Measurements from ENCODE around the gene USP50.
"Not testable (repeated sequence)": the region's sequence is repeated elsewhere in the genome, so short reads cannot be mapped to it uniquely, and the experiment has no call there.

USP50 gene

GRCh38 chr15:50546566-50546965, at the start of gene USP50:
USP50 (minus strand) TSS chr15:50546666; CDS start chr15:50546525, 141 bp downstream.
- DNase-seq (ENCODE audit: low read depth in 2 of 2): no peak

DNA sequence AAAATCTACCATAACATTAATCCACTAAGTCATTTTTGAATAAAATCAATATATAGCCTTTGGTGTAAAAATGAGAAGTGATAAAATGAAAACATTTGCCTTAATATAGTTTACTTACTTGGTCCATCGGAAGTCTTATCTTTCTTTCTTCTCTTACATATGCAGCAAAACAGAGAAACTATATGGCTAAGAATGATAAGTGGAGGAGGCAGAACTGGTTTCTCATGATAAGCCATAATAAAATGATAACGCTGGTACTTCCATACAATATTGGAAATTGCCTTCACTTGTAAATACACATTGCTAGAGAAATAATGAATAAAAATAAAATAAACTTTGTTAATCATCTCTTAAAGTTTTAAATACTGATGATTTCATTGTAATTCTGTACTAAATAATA, 47.8 kb upstream of the USP50 start:
- DNase-seq (ENCODE audit: low read depth in 2 of 2): no peak

- DNase-seq (ENCODE audit: low read depth in 2 of 2): no peak
Observed at GRCh38 chr15:50593761-50594160, 47.3 kb upstream of the USP50 start.

DNA sequence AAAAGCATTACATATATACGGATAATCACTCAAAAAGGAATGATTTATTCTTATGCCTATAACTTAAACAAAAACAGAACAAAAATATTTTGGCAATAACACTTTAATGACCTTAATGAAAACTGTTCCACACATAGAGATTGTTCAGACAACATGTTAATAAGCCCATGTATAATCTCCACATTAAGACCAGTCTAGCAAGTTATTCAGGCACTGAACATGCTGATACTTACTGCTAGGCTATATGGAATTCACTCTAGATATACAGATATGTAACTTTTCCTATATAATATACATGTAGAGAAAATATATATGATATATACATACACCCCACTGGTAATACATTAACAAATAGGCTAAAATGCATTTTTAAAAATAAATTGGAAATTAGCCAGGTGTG, 43.8 kb upstream of the USP50 start:
- no peak for DNase-seq (ENCODE audit: low read depth in 2 of 2)

DNA sequence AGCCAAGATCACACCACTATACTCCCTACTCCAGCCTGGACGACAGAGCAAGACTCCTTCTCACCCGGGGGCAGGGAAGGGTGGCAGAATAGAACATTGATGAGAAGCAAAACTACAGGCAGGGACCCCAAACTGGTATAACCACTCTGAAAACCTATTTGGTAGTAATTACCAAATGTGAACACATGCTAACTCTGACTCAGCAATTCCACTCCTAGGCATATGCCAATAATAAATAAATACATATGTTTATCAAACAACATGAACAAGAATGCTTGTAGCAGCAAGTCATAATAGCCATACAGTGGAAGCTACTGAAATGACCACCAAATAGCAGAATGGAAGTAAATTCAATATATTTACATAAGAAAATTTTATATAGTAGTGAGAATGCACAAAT, 31.0 kb upstream of the USP50 start:
- no peak for DNase-seq (ENCODE audit: low read depth in 2 of 2)

DNA sequence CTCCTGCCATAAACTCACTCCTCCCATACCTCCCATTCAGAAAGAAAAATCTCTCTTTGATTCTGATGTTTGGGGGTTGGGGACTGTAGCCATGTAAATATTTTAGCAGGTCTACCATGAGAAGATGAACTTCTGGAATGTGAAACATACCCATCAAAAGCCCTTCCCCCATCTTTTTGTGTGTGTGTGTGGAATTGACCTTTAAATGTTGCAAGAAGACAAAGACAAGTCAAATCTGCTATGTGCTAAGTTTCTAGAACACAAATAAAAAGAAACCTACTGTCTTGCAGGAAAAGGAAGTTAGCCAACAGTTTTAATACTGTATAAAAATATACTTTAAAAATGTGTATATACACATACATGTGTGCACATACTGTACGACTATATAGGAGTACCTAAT, 29.7 kb upstream of the USP50 start:
- no peak for DNase-seq (ENCODE audit: low read depth in 2 of 2)

GRCh38 chr15:50573842-50574241, 27.4 kb upstream of the USP50 start:
- DNase-seq (ENCODE audit: low read depth in 2 of 2): not testable (repeated sequence)

DNA sequence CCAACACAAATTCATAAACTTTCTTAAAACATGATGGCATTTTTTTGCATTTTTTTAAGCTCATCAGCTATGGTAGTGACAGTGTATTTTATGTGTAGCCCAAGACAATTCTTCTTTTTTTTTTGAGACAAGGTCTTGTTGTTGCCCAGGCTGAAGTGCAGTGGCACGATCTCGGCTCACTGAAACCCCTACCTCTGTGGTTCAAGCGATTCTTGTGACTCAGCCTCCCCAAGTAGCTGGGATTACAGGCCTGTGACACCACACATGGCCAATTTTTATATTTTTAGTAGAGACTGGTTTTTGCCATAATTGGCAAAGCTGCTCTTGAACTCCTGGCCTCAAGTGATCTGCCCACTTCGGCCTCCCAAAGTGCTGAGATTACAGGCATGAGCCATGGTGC, 17.3 kb upstream of the USP50 start:
- DNase-seq (ENCODE audit: low read depth in 2 of 2): no peak

DNA sequence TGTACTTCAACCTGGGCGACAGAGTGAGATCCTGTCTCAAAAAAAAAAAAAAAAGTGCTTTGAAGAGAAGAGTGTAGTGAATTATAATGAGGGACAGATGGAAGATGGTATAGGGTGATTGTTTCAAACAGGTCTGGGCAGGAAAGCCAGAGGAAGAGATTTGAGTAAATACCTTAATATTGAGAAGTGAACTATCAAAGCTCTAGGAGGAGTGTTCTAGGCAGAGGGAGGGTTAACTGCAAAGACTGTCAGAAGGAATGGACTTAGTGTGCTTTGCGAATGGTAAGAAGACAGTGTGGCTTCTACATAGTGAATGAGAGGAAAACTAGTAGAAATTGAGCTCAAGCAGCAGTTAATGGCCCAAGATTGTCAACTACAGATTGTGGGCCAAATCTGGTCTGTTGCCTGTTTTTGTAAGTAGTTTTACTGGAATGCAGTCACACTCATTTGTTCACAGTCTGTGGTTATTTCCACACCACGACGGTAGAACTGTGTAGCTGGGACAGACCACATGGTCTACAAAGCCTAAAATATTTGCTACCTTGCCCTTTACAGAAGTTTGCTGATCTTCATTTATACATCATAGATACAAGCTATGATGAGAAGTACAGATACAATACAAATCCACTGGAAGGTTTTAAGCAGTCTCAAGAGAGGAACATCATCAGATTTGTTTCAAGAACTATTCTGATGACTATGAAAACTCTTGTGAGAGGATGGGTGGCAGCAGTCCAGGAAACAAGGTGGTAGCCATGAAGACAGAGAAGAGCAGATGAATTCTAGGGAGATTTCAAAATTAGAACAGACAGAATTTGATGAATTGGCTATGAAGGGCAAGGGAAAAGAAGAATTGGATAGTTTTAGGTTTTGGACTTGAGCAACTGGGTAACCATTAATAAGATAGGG, 16.5 kb upstream of the USP50 start:
- DNase-seq (ENCODE audit: low read depth in 2 of 2): no peak

DNA sequence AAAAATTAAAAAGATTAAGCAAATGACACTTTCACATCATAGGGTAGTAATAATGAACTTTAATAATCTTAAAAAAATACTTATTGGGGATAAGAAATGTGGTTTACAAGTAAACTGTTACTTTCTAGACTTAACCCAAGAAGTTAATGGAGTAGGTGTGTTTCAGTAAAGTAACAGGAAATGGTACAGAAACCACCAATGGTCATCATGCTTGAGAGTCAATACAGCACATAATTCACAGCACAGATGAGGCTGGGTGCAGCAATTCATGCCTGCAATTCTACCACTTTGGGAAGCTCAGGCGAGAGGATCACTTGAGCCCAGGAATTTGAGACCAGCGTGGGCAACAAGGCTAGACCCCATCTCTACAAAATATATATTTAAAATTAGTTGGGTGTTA, 11.5 kb upstream of the USP50 start:
- no peak for DNase-seq (ENCODE audit: low read depth in 2 of 2)

DNA sequence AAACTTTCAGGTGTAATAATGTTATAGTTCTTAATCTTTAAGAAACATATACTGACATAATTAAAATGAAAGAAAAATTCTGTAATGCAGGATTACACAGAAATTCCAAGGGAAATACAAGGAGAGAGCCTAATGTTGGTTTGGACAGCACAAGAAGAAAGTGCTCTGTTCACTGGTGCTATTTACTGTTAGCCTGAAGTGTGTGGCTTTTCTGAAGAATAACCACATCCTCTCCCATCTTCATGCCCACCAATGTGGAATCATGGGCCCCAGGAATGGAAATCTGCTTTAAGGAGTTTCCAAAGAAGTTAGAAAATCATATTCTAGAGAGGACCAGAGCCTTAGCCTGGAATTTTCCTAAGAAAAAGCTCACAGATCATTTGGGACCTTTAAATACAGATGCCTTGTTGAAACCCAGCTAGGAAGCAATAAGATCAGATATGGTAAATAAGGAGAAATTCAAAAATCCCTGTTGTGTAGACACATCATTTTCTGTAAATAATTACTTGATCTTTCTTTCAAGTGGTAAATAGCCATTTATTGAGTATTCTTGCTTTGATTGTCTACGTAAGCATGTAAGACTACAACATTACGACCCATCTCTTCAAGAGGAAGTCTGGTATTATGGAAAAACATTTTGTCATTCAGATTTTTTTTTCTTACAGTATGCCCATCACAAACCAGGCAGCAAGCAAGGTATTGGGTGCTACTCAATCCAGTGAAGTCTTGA, 10.3 kb upstream of the USP50 start:
- DNase-seq (ENCODE audit: low read depth in 2 of 2): no peak

DNA sequence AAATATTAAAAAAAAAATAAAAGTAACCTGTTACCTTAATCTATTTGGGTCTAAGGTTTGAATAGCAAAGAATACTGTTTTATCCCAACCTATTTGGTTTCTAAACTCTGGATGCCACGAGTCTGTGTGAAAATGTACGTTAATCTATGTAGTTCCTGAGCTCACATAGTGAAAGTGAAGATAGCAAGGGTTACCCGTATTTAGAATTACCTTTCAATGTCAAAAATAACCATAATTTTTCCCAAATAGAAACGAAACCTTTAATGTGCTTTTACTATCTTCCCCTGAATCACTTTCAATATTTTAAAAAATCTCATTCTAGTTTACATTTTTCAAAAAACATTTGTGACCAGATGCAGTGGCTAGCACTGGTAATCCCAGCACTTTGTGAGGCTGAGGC, 5.8 kb upstream of the USP50 start:
- no peak for DNase-seq (ENCODE audit: low read depth in 2 of 2)

- DNase-seq (ENCODE audit: low read depth in 2 of 2): no peak
Observed at GRCh38 chr15:50549326-50549725, 2.9 kb upstream of the USP50 start.

DNA sequence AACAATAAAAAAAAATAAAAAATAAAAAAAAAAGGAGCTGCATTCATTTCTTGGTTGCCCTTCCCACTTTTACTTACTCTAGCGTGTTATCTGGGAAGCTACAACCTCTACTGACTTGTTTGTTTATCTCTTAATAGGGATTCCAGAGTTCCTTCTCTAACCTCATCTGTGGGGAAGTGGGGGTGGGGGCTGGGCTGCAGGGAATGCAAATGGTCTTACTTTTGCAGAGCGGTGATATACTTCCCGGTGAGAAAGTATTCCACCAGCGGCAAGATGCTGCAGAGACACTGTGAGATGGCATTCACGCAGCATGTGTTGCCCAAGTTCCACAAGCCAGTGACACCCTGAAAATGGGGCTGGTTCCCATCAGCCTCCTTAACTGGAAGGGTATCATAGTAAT, 2.1 kb downstream of the USP50 start:
- no peak for DNase-seq (ENCODE audit: low read depth in 2 of 2)

- no peak for DNase-seq (ENCODE audit: low read depth in 2 of 2)
Observed at GRCh38 chr15:50543556-50543955, 2.9 kb downstream of the USP50 start.

- DNase-seq (ENCODE audit: low read depth in 2 of 2): no peak
Observed at GRCh38 chr15:50542887-50543210, 3.6 kb downstream of the USP50 start.

GRCh38 chr15:50531766-50532165, 14.7 kb downstream of the USP50 start:
- no peak for DNase-seq (ENCODE audit: low read depth in 2 of 2)

DNA sequence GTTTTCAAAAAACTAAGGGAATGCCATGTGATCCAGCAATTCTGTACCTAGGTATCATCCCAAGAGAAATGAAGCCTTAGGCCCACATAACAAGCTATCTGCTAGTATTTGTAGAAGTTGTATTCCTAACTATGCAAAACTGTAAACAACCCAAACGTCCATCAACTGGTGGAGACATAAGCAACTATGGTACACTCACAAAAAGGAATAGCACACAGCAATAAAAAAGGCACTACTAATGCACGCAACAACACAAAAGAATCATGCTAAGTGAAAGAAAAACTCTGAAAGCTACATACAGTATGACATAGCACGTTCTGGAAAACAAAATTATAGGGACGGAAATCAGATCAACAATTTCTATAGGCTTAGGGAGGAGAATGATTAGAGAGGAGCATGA, 15.3 kb downstream of the USP50 start:
- DNase-seq (ENCODE audit: low read depth in 2 of 2): no peak

DNA sequence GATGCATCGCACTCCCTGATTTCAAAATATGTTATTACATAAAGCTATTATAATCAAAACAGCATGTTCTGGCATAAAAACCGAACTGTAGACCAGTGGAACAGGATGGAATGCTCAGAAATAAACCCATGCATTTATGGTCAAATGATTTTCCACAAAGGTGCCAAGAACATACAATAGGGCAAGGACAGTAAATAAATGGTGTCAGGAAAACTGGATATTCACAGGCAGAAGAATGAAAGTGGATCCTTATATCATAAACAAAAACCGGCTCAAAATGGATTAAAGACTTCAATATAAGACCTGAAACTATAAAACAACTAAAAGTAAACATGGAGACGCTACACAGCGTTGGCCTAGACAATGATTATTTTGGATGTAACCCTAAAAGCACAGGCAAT, 22.6 kb downstream of the USP50 start:
- DNase-seq (ENCODE audit: low read depth in 2 of 2): no peak

DNA sequence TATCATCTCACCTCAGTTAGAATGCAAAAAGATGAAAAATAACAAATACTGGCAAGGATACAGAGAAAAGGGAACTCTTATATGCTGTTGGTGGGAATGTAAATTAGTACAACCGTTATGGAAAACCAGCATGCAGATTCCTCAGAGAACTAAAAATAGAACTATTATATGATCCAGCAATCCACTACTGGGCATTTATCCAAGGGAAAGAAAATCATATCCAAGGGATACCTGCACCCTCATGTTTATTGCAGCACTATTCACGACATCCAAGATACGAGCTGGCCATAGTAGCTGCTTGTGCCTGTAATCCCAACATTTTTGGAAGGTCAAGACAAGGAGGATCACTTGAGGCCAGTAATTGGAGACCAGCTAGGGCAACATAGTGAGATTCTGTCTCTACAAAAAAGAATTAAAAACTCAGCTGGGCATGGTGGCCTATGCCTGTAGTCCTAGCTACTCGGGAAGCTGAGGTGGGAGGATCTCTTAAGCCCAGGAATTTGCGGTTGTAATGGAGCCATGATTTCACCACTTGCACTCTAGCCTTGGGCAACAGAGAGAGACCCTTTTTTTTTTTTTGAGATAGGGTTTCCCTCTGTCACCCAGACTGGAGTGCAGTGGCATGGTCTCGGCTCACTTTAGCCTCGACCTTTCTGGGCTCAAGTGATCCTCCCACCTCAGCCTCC, 26.6 kb downstream of the USP50 start:
- DNase-seq (ENCODE audit: low read depth in 2 of 2): no peak

DNA sequence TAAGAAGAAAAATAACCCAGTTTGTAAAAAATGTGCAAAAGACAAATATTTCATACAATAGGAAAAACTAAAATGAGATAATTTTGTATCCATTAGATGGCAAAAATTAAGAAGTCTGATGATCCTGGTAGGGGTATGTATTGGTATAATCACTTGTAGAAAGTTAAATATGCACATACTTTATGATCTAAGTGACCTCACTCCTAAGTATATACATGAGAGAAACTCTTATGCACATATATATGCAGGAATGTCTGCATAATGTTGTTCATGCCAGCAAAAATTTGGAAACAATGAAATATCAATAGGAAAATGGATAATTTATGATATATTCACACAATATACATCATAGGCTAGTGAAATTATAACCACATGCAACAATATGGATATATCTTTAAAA, 33.5 kb downstream of the USP50 start:
- DNase-seq (ENCODE audit: low read depth in 2 of 2): no peak

- DNase-seq (ENCODE audit: low read depth in 2 of 2): no peak
Observed at GRCh38 chr15:50506121-50506520, 40.3 kb downstream of the USP50 start.

- not testable (repeated sequence) for DNase-seq (ENCODE audit: low read depth in 2 of 2)
Observed at GRCh38 chr15:50505656-50506055, 40.8 kb downstream of the USP50 start.

Data from activated CD4-positive, alpha-beta T cell treated with anti-CD3 and anti-CD28 coated beads for 24 hours (primary cell).